Posterior vena cava (tissue), 2 donors: Measurements from ENCODE around the gene ZBTB25. TPM values are rescaled to one million over a fixed set of nuclear protein-coding genes. Genes with fewer than 3 reads are reported as not detected.

Experiments used
- DNase-seq: peaks from one replicate; pipeline ENCODE4 v3.0.0-alpha.2; 2020; ENCODE audit warnings: low spot score
- intact Hi-C, 2 donors: fragments of 100-400 bp; cut with DNase I; formaldehyde crosslinking; loops; one replicate each; pipeline versions ENCODE4 v1.14.1 to v1.14.2; 2022 to 2023
- total RNA-seq, 2 donors: library from RNA; stranded (reverse); fragmentation: NEBNext Ultra II Directional; extraction: Animal tissue kit (Norgen Biotek cat#: 25700); gene quantifications; one replicate each; pipeline ENCODE4 v1.2.1, GENCODE V29; 2021
- donor health status: DM: yes; HTN: yes; CAD: no.
- donor health status: DM: yes; HTN: yes; CAD: no.

Gene ZBTB25
- total RNA-seq, 2 donors from 2014 or later, result 13.3 to 14.1 TPM

DNA sequence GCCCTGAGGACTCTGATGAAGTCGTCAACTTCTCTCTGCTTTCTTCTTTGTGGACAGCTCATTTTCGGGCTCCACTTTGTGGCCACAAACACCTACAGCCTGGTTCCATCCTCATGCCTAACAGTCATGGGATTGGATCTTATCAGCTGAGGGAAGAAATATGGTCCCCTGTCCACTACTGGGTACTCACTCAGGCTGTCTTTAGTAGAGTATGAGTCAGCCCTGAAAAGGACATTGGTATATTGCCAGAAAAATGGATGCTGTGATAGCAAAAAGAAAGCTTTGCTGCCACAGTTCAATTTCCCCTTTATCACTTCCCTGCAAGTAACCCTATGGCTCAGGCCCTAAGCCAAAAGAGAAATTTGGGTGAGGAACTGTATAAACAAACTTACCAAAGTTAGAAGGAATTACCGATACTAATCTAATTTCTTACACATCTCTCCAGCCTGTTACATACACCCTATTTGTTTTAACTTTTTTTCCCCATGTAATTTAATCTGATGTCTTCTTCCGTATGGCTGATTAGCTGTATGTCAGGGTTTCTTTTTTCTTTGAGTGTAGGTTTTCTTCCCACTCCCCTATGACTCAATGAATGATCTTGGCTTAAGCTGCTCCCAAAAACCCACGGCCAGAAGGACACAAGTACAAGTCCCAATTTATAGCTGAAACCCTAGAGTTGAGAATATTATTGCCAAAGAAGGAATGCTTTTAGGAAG, 86.4 kb downstream of the ZBTB25 start:
- intact Hi-C loops, result no loop called here
- DNase-seq, result no peak

DNA sequence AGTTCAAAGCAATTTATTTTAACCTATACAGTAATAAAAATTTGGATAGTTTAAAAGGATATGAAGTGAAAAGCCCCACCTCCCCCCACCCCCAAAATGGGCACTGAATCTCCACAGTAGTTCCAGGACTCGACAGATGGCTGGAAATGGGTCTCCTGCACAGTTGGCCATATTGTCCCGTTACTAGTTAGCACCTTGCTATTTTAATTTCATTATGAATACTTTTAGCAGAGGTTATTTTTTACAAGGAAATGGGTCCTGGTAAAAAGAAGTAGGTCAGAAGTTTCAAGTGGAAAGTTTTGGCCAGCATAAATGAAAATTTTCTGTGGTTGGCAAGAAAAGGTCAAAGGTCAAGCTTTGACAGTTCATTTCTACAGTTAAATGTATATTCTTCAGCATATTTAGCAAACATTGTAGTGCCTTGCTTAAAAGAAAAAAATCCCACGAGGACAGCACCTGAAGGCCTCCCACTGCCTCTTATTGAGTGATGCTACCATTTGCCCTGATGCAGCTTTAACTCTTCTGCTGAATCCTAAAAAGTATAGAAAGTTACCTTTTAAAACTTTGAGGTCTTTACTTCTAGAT, 87.2 kb downstream of the ZBTB25 start:
- DNase-seq, result no peak
- intact Hi-C loops, result no loop called here

DNA sequence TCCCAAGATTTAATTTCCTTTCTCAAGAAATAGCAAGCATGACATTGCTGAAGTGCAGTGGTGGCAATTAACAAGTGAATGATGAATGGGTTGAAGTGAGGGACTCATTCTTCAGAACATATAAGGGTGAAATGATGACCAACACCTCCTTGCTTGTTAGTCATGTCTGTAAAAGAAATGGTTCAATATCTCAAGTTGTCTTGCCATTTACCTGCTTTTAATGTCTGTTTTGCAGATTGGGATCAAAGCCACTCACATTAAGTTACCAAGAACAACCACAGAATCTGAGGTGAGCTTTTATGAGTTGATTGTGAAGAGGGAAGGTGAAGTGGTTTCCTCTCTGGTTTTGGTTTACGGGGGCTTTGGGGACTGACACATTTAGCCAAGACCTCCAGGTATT, 91.4 kb downstream of the ZBTB25 start:
- intact Hi-C loops, result no loop called here
- no peak for DNase-seq

DNA sequence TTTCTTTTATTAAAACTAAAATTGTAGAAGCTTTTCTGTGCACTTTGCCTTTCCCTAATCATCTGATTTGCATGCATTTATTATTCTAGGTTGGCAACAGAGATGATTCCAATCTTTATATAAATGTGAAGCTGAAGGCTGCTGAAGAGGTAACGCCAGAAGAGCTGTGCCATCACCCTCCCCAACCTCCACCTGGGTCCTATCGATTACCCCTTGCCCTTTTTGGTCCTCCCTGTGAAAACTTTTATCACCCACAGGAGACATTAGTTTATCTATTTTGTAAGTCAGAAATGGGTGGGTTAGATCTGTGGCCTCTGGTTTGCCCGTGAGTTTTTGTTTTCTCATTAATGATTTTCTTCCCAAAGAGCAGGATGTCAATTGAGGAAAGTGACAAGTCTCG, 92.6 kb downstream of the ZBTB25 start:
- DNase-seq, result no peak
- intact Hi-C loops, result no loop called here

DNA sequence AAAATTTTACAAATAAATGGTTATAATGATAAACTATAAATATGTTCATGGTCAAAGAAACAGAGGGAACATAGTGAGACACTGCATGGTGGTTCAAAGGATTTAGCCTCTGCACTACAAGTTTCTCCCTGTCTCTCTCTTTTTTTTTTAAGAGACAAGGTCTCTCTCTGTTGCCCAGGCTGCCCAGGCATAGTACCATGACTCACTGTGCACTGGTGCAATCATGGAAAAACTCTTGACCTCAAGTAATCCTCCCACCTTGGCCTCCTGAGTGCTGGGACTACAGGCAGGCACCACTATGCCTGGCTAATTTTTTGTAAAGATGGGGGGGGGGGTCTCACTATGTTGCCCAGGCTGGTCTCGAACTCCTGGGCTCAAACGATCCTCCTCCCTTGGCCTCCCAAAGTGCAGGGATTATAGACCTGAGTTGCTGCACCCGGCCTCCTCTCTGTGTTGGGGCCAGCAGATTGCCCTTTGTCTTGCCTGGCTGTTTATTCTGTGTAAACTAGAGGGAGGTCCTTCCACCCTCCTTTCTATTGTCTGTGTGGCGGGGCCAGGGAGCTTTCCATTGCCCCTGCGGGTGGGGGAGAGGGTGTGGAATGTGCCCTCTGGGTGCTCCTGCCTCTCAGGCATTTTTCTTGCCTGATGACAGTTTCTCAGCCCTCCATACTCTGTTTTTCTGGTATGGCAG, 93.4 kb downstream of the ZBTB25 start:
- no peak for DNase-seq
- intact Hi-C loops, result no loop called here

DNA sequence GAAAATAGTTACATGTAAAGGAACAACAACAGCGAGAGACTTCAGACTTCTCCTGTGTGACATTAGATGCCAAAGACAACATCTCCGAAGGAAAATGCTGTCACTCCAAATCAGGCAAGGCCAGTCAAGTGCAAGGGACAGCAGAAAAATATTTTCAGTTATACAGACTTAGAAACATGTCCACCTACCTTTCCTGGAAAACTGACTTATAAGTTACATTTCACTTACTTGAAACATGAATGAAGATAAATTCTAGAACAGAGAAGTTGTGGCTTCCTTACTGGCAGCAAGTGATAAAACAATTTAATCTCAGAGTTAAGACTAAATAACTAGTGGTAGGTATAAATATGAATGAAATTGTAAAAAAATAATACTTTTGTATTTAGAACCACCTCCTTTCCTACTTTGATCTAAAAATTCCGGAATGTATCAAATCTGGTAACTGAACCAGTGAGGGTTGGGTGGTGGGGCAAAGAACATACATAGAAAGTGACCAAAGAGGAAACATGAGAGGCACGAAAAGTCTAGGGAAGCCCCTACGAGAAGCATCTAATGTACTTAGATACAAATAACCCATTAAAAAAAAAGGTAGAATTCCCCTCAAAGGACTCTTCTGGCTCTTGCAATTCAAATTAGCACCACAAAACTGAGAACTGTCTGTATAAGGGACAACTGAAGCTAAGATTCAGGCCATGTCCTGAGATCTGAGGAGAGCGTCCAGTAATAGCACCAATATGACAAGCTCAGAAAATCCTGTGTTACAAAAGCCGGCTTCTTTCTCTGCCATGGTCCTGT, 94.3 kb downstream of the ZBTB25 start:
- intact Hi-C loops, result no loop called here
- no peak for DNase-seq

DNA sequence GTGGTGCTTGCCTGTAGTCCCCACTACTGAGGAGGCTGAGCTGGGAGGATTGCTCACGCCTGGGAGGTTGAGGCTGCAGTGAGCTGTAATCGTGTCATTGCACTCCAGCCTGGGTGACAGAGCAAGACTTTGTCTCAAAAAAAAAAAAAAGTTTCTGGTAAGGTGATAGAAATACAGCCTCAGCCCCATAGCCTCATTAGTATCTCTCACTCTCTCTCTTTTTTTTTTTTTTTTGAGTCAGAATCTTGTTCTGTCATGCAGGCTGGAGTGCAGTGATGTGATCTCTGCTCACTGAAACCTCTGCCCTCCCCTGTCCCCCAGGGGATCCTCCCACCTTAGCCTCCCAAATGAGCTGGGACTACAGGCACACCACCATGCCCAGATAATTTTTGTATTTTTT, 96.3 kb downstream of the ZBTB25 start:
- DNase-seq, result no peak
- intact Hi-C loops, result no loop called here

DNA sequence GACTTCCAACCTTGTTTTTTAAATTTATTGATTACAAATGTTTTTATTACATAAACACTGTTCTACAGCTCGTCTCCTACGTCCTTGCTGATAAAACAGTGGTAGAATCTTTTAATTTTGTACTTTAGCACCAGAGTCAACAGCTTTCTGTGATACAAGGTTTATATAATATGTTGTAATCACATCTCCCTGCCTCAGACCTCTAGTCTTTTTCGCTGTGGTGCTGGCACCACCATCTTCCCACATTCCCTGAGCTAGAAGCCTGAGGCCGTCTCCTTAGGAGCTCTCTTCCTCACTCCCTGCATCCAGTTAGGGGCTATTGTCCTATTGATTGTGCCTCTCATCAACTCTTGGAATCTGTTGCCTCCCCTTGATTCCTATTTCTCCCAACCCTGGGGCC, 98.3 kb downstream of the ZBTB25 start:
- intact Hi-C loops, result no loop called here
- DNase-seq, result no peak

DNA sequence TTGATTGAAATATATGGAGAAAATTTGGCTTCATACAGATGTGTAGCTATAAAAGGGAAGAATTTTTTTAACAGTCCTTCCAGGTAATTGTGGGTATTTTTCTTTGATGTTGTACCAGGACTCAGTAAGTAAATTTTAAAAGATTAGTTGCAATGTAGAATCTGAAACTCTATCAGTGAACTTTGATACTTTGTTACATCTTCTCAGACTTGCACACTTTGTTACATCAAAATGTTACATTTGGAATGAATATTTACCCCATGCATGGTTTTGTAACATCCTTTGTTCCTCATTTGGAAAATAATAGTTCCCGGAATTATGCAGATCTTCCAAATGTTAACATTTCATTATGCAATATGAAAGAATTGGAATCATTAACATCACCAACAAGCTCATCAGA, 101.7 kb downstream of the ZBTB25 start:
- no peak for DNase-seq
- intact Hi-C loops, result no loop called here

DNA sequence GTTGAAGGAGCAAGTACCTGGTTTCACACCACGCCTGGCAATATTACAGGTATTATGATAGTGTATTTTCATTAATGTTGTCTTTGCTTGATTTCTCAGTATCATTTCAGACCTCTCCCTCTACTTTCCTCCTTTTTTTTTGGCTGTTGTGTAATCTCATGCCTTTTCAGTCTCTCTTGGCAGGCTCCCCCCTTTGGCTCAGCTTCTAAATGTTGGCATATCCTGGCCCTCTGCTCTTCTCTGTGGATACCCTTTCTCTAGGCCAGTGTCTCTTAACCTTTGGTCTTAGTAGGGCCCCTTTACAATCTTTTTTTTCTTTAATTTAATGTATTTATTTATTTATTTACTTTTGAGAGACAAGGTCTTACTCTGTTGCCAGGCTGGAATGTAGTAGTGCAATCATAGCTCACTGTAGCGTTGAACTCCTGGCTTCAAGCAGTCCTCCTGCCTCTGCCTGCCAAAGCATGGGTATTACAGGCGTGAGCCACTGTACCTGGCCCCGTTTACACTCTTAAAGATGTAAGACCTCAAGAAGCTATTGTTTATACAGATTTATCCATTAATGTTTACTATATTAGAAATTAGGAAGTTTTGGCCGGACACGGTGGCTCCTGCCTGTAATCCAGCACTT, 102.7 kb downstream of the ZBTB25 start:
- intact Hi-C loops, result no loop called here
- DNase-seq, result no peak

Other genes with a start within 250 kb of the ZBTB25 start
- under 1 TPM; 0.14 to 0.24 TPM for gene ESR2, start 209.5 kb downstream of the ZBTB25 start, total RNA-seq
- gene MTHFD1, start 115.5 kb downstream of the ZBTB25 start, total RNA-seq, result 10 to 100 TPM; 40.5 to 49.9 TPM
- gene AKAP5, start 38.3 kb downstream of the ZBTB25 start, total RNA-seq, result 1 to 10 TPM; 2.4 to 3.1 TPM
- gene ZBTB1, start 932 bp upstream of the ZBTB25 start, total RNA-seq, result 10 to 100 TPM; 34.7 to 34.8 TPM
- 10 to 100 TPM; 32.7 to 49.0 TPM for gene HSPA2, start 36.9 kb upstream of the ZBTB25 start, total RNA-seq
- under 1 TPM; 0.62 to 0.65 TPM for gene PPP1R36, start 46.1 kb upstream of the ZBTB25 start, total RNA-seq
- gene PLEKHG3, start 200.6 kb upstream of the ZBTB25 start, total RNA-seq, result 10 to 100 TPM; 54.6 to 58.1 TPM